Activated T-helper 1 cell treated with anti-CD3 and anti-CD28 coated beads, Interleukin-12 subunit alpha, Interleukin-12 subunit beta, Interleukin-2, Interleukin-4 antibody, amounts not matched to agents 30 ng/mL and 10 ng/mL and 1 ng/mL, durations not matched to agents 14 hours and 24 hours and 36 hours (primary cell): ENCODE data around the gene TNIK. TPM values are rescaled to one million over a fixed set of nuclear protein-coding genes. Genes with fewer than 3 reads are reported as not detected.

ENCODE experiments used
- DNase-seq: peaks from one replicate; pipeline ENCODE4 v3.0.0; 2021; ENCODE audit warnings: low spot score
- H3K27ac Mint-ChIP-seq: one replicate; pipeline ENCODE4 v1.8.0; 2021; ENCODE audit warnings: mild to moderate bottlenecking, mixed read lengths
- H3K27me3 Mint-ChIP-seq: one replicate; pipeline ENCODE4 v1.8.0; 2022; ENCODE audit warnings: mild to moderate bottlenecking, moderate library complexity, mixed read lengths; ENCODE audit not compliant: insufficient read depth
- H3K36me3 Mint-ChIP-seq: one replicate; pipeline ENCODE4 v1.8.0; 2021; ENCODE audit warnings: low read depth, mixed read lengths
- H3K4me1 Mint-ChIP-seq: one replicate; pipeline ENCODE4 v1.8.0; 2021; ENCODE audit warnings: low read depth, mixed read lengths
- H3K4me3 Mint-ChIP-seq: one replicate; pipeline ENCODE4 v1.8.0; 2021; ENCODE audit warnings: mild to moderate bottlenecking, moderate library complexity, mixed read lengths
- H3K9me3 Mint-ChIP-seq: one replicate; pipeline ENCODE4 v1.8.0; 2021; ENCODE audit warnings: mixed read lengths
- intact Hi-C: fragments of 100-400 bp; cut with micrococcal nuclease; formaldehyde crosslinking; loops from one replicate; pipeline ENCODE4 v1.15.1; 2024
- total RNA-seq: library from RNA; stranded (reverse); gene quantifications from 2 replicates; pipeline ENCODE4 v1.2.3, GENCODE V29; 2022

The TNIK gene
- total RNA-seq, 1 donor from 2014 or later = 21.5 TPM

- peak overlapping the region; percentile 64 for H3K27ac Mint-ChIP-seq
Measured at GRCh38 chr3:171286580-171287249, 173.5 kb downstream of the TNIK start.

GRCh38 chr3:171285287-171285686 is 174.9 kb downstream of the TNIK start:
- H3K27ac Mint-ChIP-seq = peak overlapping the region; percentile 25
- H3K4me3 Mint-ChIP-seq = peak overlapping the region; percentile 31
- peaks cover 4% of the 10 kb centered on the region for H3K9me3 Mint-ChIP-seq
- DNase-seq = no peak
- H3K4me1 Mint-ChIP-seq = peaks cover 64% of the 10 kb centered on the region
- intact Hi-C loops = loop anchor here (1.0 to 2.0 kb wide), 2 partner anchors 60 to 175 kb away; partner anchors contain the start of gene TNIK
- H3K36me3 Mint-ChIP-seq = peaks cover 10% of the 10 kb centered on the region
- H3K27me3 Mint-ChIP-seq = no peaks in the 10 kb centered on the region

More at GRCh38 chr3:171286580-171287249, 173.5 kb downstream of the TNIK start:
- intact Hi-C loops = loop anchor here (1.0 to 2.0 kb wide), 8 partner anchors 20 to 1264 kb away; no protein-coding TSS in a partner anchor
- H3K4me3 Mint-ChIP-seq = peak overlapping the region; percentile 16
- peaks cover 67% of the 10 kb centered on the region for H3K4me1 Mint-ChIP-seq
- H3K27me3 Mint-ChIP-seq = no peaks in the 10 kb centered on the region
- no peaks in the 10 kb centered on the region for H3K9me3 Mint-ChIP-seq
- no peak for DNase-seq
- H3K36me3 Mint-ChIP-seq = peaks cover 9% of the 10 kb centered on the region

DNA sequence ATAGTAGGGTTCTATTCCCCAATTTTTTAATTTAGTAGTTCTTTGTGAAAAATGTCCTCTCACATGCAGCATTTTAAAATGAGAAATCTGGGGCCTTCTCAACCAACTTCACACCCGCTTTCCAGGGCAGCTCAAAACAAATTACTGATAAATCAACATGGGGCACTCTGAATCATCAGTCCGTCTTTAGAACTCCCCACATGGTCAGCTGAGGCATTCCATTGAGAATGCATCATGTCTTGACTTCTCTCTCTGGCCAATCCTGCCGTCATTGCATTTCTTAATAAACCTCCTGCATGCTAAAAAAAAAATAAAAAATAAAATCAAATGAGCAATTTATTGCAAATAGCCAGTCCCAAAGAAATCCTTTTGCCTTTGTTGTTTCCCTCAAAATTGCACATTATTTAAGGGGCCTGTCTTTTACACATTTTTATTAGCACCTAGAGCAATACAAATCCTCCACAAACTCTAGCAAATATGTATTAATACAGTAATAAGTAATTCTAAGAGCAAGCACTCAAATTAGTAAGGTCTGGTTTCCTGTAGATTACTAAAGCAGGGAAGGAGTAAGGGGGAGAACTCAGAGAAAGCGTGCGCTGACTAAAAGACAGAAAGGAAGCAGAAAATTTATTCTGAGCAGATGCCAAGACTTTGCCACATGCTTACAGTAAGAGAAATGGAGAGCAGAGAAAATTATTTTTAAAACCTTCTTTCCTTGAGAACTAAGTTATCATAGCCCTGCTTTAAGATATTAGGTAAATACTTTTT is 175.7 kb downstream of the TNIK start:
- Mint-ChIP-seq H3K36me3 (peaks cover 14% of the 10 kb centered on the region), H3K9me3 (peaks cover 4% of the 10 kb centered on the region), H3K4me3 (no peak overlapping the region), H3K27ac (peak overlapping the region; percentile 52), H3K4me1 (peaks cover 71% of the 10 kb centered on the region), H3K27me3 (no peaks in the 10 kb centered on the region)
- intact Hi-C loops = loop anchor here (1.0 to 2.0 kb wide), 3 partner anchors 15 to 176 kb away; partner anchors contain the start of gene TNIK
- DNase-seq = no peak

DNA sequence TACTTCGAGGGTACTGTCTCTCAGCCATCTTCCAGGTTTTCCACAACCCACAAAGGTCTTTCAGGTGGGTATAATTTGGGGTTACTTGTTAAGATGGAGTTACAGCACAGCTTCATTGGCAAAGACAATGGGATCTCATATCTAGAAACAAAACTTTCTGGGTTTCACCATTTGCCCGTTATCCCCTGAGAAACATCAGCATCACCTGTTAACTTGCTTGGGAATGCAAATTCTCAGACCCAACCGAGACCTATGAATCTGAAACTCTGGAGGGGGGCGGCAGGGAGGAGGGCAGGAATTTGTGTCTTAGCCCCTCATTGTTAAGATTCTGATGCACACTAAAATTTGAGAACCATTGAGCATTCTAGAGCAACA is 176.4 kb downstream of the TNIK start:
- H3K36me3 Mint-ChIP-seq = peaks cover 13% of the 10 kb centered on the region
- H3K4me1 Mint-ChIP-seq = peaks cover 72% of the 10 kb centered on the region
- intact Hi-C loops = loop anchor here (1.0 to 2.0 kb wide), 2 partner anchors 15 to 59 kb away; no protein-coding TSS in a partner anchor
- H3K9me3 Mint-ChIP-seq = peaks cover 4% of the 10 kb centered on the region
- H3K27me3 Mint-ChIP-seq = no peaks in the 10 kb centered on the region
- no peak overlapping the region for H3K4me3 Mint-ChIP-seq
- no peak overlapping the region for H3K27ac Mint-ChIP-seq
- no peak for DNase-seq

DNA sequence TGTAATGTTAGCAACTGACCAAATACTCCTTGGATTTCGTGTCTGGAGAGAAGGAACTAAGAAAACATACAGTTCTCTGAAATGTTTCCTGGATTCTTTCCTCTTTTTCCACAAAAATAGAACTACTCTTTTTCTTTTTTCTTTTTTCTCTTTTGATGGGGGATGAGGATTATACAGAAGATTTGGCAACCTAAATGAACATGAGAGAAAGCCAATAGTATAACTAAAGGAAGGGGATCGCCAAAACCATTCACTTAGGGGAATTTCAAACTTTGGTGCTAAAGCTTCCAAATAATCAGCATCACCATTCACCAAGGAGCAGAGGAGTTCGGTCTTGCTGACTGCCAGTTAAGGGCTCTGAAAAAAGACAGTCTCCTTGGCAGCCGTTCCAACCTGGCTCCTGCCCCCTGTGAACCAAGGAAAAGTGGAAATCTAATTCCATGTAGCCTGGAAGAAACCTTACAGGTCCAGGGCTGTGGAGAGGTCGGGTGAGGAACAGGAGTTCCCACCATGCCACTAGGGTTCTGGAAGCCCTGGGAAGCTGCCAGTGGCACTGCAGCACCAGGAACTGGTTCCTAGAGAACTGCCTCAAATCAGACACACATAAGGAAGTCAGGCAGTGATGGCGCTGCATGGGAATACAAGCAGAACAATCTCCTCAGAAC is 176.9 kb downstream of the TNIK start:
- Mint-ChIP-seq H3K4me1 (peaks cover 77% of the 10 kb centered on the region), H3K9me3 (peaks cover 4% of the 10 kb centered on the region), H3K36me3 (peaks cover 13% of the 10 kb centered on the region), H3K27ac (no peak overlapping the region), H3K27me3 (no peaks in the 10 kb centered on the region), H3K4me3 (no peak overlapping the region)
- no peak for DNase-seq
- intact Hi-C loops = no loop called here

DNA sequence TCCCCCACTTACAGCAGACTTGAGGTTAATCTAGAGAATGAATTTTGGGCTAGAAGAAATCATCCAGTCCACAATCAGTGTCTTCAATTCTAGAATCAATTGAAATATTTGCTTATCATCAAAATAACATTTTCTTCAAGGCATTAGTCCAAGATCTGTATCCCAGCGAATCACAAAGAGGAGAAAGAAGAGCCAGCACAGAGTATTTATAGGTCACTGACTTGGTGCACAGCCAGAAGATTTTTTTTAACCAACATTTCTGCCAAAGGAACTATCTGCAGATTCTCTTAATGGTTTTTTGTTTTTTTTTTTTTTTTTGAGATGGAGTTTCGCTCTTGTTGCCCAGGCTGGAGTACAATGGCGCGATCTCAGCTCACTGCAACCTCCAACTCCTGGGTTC is 178.2 kb downstream of the TNIK start:
- no peak overlapping the region for H3K4me3 Mint-ChIP-seq
- H3K27me3 Mint-ChIP-seq = no peaks in the 10 kb centered on the region
- peaks cover 4% of the 10 kb centered on the region for H3K9me3 Mint-ChIP-seq
- DNase-seq = no peak
- H3K4me1 Mint-ChIP-seq = peaks cover 82% of the 10 kb centered on the region
- H3K36me3 Mint-ChIP-seq = peaks cover 13% of the 10 kb centered on the region
- H3K27ac Mint-ChIP-seq = no peak overlapping the region
- intact Hi-C loops = no loop called here

- Mint-ChIP-seq H3K27me3 (no peaks in the 10 kb centered on the region), H3K27ac (no peak overlapping the region), H3K4me1 (peaks cover 77% of the 10 kb centered on the region), H3K9me3 (peaks cover 4% of the 10 kb centered on the region), H3K4me3 (no peak overlapping the region), H3K36me3 (peaks cover 13% of the 10 kb centered on the region)
- no peak for DNase-seq
- intact Hi-C loops = no loop called here
Measured at GRCh38 chr3:171281256-171281992, 178.8 kb downstream of the TNIK start.

GRCh38 chr3:171279972-171280371 is 180.2 kb downstream of the TNIK start:
- H3K27ac Mint-ChIP-seq = no peak overlapping the region
- H3K4me3 Mint-ChIP-seq = no peak overlapping the region
- intact Hi-C loops = no loop called here
- H3K36me3 Mint-ChIP-seq = peaks cover 16% of the 10 kb centered on the region
- peaks cover 4% of the 10 kb centered on the region for H3K9me3 Mint-ChIP-seq
- DNase-seq = no peak
- H3K4me1 Mint-ChIP-seq = peaks cover 65% of the 10 kb centered on the region
- no peaks in the 10 kb centered on the region for H3K27me3 Mint-ChIP-seq

GRCh38 chr3:171278299-171278590 is 182.0 kb downstream of the TNIK start:
- intact Hi-C loops = loop anchor here (1.0 kb wide), 1 partner anchor 8 kb away; no protein-coding TSS in a partner anchor
- no peak for DNase-seq
- Mint-ChIP-seq H3K27me3 (no peaks in the 10 kb centered on the region), H3K9me3 (peaks cover 4% of the 10 kb centered on the region), H3K4me1 (peaks cover 60% of the 10 kb centered on the region), H3K4me3 (no peak overlapping the region), H3K27ac (no peak overlapping the region), H3K36me3 (peaks cover 14% of the 10 kb centered on the region)

DNA sequence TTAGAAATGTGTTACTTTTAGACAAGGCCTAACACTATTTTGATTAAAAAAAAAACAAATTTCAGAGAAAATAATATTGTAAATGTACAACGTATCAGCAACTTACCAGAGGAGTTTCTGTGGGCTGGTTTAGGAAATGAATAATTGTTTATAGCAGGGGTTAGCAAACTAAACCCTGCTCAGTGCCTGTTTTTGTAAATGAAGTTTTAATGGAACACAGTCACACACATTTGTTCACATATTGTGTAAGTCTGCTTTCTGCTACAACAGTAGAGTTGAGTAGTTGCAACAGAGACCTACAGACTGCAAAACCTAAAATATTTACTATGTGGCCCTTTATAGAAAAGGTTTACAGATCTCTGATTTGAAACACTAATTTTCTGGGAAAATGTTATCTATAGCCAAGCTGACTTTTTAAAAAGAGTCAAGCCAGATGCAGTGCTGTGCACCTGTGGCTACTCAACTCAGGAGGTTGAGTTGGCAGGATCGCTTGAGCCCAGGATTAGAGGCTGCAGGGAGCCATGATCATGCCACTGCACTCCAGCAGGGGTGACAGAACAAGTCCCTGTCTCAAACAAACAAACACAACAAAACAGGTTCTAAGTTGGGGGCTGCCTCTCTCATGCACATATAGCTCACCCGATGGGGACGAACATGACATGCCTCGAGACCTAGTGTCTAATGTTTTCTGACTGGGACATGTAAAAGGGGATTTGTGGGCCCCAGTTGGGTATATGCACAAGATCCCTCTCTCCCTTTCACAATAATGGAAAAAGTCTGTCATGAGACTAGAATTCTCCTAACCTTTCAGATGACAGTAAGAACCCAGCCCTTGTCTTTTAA is 182.5 kb downstream of the TNIK start:
- H3K9me3 Mint-ChIP-seq = peaks cover 4% of the 10 kb centered on the region
- no peak overlapping the region for H3K27ac Mint-ChIP-seq
- H3K36me3 Mint-ChIP-seq = peaks cover 14% of the 10 kb centered on the region
- DNase-seq = no peak
- H3K27me3 Mint-ChIP-seq = no peaks in the 10 kb centered on the region
- H3K4me3 Mint-ChIP-seq = no peak overlapping the region
- peaks cover 55% of the 10 kb centered on the region for H3K4me1 Mint-ChIP-seq
- intact Hi-C loops = loop anchor here (1.0 kb wide), 1 partner anchor 7 kb away; no protein-coding TSS in a partner anchor

- Mint-ChIP-seq H3K27ac (no peak overlapping the region), H3K4me3 (no peak overlapping the region), H3K27me3 (no peaks in the 10 kb centered on the region), H3K4me1 (peaks cover 53% of the 10 kb centered on the region), H3K36me3 (peaks cover 13% of the 10 kb centered on the region), H3K9me3 (peaks cover 4% of the 10 kb centered on the region)
- no peak for DNase-seq
- intact Hi-C loops = no loop called here
Measured at GRCh38 chr3:171276923-171277322, 183.3 kb downstream of the TNIK start.

- intact Hi-C loops = no loop called here
- DNase-seq = no peak
- no peak overlapping the region for H3K27ac Mint-ChIP-seq
- H3K9me3 Mint-ChIP-seq = no peaks in the 10 kb centered on the region
- H3K4me3 Mint-ChIP-seq = no peak overlapping the region
- H3K36me3 Mint-ChIP-seq = peaks cover 4% of the 10 kb centered on the region
- H3K4me1 Mint-ChIP-seq = peaks cover 57% of the 10 kb centered on the region
- H3K27me3 Mint-ChIP-seq = no peaks in the 10 kb centered on the region
Measured at GRCh38 chr3:171274222-171274621, 186.0 kb downstream of the TNIK start.
